ENCODE measurements around the gene EEF1AKMT1. TPM values are rescaled to one million over a fixed set of nuclear protein-coding genes. Genes with fewer than 3 reads are reported as not detected.
"Not testable (repeated sequence)": the region's sequence is repeated elsewhere in the genome, so short reads cannot be mapped to it uniquely, and the experiment has no call there.

The EEF1AKMT1 gene
- total RNA-seq, 1 experiment from 2014 or later = 16.5 TPM

DNA sequence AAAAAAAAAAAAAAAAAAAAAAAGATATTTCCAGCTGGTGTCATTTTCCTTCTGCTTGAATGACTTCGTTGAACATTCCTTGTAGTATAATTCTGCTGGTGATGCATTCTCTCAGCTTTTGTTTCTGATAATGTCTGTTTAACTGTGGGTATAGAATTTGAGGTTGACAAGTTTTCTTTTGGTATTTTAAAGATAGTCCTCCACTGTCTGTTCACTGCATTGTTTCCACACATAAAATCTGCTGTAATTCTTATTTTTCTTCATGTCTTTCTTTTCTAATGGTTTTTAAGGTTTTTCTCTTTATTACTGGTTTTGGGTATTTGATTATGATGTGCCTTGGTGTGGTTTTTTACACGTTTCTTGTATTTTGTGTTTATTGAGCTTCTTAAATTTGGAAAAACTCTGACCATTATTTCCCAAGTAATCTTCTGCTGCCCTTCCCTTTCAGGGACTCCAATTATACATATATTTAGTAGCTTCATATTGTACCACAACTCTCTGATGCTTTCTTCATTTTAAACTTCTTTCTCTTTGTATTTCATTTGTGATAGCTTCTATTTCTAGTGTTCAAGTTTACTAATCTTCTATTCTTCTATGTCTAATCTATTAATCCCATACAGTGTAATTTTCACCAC is 6.3 kb downstream of the EEF1AKMT1 start:
- no peak overlapping the region for H3K4me3 Mint-ChIP-seq (ENCODE audit: unreplicated experiment)
- H3K27ac Mint-ChIP-seq (ENCODE audit: low read depth, unreplicated experiment) = no peak overlapping the region
- ChIA-PET POLR2A (interaction anchor here (0.6 to 0.9 kb wide), 3 partner anchors 9 to 79 kb away, joined by 3 read pairs; no protein-coding TSS in a partner anchor), CTCF (interaction anchor here (0.5 to 0.6 kb wide), 2 partner anchors 64 to 155 kb away, joined by 3 read pairs; no protein-coding TSS in a partner anchor)
- H3K36me3 Mint-ChIP-seq (ENCODE audit: insufficient read depth, unreplicated experiment) = peaks cover 30% of the 10 kb centered on the region
- DNase-seq (ENCODE audit: unreplicated experiment) = no peak
- peaks cover 9% of the 10 kb centered on the region for H3K4me1 Mint-ChIP-seq (ENCODE audit: insufficient read depth, unreplicated experiment)
- TF ChIP-seq, protein P1, sequence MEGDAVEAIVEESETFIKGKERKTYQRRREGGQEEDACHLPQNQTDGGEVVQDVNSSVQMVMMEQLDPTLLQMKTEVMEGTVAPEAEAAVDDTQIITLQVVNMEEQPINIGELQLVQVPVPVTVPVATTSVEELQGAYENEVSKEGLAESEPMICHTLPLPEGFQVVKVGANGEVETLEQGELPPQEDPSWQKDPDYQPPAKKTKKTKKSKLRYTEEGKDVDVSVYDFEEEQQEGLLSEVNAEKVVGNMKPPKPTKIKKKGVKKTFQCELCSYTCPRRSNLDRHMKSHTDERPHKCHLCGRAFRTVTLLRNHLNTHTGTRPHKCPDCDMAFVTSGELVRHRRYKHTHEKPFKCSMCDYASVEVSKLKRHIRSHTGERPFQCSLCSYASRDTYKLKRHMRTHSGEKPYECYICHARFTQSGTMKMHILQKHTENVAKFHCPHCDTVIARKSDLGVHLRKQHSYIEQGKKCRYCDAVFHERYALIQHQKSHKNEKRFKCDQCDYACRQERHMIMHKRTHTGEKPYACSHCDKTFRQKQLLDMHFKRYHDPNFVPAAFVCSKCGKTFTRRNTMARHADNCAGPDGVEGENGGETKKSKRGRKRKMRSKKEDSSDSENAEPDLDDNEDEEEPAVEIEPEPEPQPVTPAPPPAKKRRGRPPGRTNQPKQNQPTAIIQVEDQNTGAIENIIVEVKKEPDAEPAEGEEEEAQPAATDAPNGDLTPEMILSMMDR (IDR thresholded peaks at IDR 0.05; ENCODE audit: unreplicated experiment) = no peak
- BruUV-seq (replicated peaks) = no TSS peak
- peaks cover 24% of the 10 kb centered on the region for H3K9me3 Mint-ChIP-seq (ENCODE audit: unreplicated experiment)
- intact Hi-C loops (cut with micrococcal nuclease) = no loop called here
- H3K27me3 Mint-ChIP-seq (ENCODE audit: insufficient read depth, unreplicated experiment) = no peaks in the 10 kb centered on the region

DNA sequence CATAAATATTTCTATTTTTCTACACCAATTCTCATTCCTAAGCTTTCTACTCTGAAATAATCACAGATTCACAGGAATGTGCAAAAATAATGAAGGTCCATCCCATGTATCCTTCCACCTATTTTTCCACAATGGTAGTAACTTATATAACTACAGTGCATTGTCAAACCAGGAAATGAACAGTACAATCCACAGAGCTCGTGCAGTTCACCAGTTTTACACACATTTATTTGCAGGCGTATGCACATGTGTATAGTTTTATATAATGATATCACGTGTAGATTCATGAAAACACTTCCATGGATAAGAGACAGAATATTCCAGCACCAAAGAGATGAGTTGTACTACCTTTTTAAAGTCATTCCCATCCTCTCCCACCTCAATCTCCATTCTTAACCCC is 12.9 kb downstream of the EEF1AKMT1 start:
- Mint-ChIP-seq H3K27me3 (ENCODE audit: insufficient read depth, unreplicated experiment) (no peaks in the 10 kb centered on the region), H3K27ac (ENCODE audit: low read depth, unreplicated experiment) (no peak overlapping the region), H3K9me3 (ENCODE audit: unreplicated experiment) (no peaks in the 10 kb centered on the region), H3K4me1 (ENCODE audit: insufficient read depth, unreplicated experiment) (peaks cover 6% of the 10 kb centered on the region), H3K4me3 (ENCODE audit: unreplicated experiment) (no peak overlapping the region), H3K36me3 (ENCODE audit: insufficient read depth, unreplicated experiment) (peaks cover 10% of the 10 kb centered on the region)
- no peak for DNase-seq (ENCODE audit: unreplicated experiment)
- intact Hi-C loops (cut with micrococcal nuclease) = no loop called here
- ChIA-PET CTCF (no interaction called here), POLR2A (no interaction called here)
- TF ChIP-seq, protein P1 (IDR thresholded peaks at IDR 0.05; ENCODE audit: unreplicated experiment) = no peak
- BruUV-seq (replicated peaks) = no TSS peak

DNA sequence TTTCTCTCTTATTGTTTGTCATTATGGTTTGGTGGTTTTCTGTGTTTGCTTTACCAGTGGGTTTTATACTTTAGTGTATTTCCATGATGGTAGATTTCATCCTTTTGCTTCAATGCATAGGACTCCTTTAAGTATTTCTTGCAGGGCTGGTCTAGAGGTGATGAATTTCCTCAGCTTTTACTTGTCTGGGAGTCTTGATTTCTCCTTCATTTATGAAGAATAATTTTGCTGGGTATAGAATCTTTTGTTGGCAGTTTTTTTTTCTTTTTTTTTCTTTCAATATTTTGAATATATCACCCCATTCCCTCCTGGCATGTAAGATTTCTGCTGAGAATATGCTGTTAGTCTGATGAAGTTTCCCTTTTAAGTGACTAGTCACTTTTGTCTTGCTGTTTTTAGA is 19.8 kb downstream of the EEF1AKMT1 start:
- intact Hi-C loops (cut with micrococcal nuclease) = no loop called here
- Mint-ChIP-seq H3K27ac (ENCODE audit: low read depth, unreplicated experiment) (no peak overlapping the region), H3K4me1 (ENCODE audit: insufficient read depth, unreplicated experiment) (no peaks in the 10 kb centered on the region), H3K27me3 (ENCODE audit: insufficient read depth, unreplicated experiment) (no peaks in the 10 kb centered on the region), H3K9me3 (ENCODE audit: unreplicated experiment) (peaks cover 21% of the 10 kb centered on the region), H3K4me3 (ENCODE audit: unreplicated experiment) (no peak overlapping the region), H3K36me3 (ENCODE audit: insufficient read depth, unreplicated experiment) (peaks cover 16% of the 10 kb centered on the region)
- DNase-seq (ENCODE audit: unreplicated experiment) = no peak
- CTCF ChIA-PET = interaction anchor here (0.6 to 1.1 kb wide), 2 partner anchors 26 to 42 kb away, joined by 5 to 7 read pairs; no protein-coding TSS in a partner anchor
- POLR2A ChIA-PET = no interaction called here
- TF ChIP-seq, protein P1 (IDR thresholded peaks at IDR 0.05; ENCODE audit: unreplicated experiment) = no peak
- no TSS peak for BruUV-seq (replicated peaks)

DNA sequence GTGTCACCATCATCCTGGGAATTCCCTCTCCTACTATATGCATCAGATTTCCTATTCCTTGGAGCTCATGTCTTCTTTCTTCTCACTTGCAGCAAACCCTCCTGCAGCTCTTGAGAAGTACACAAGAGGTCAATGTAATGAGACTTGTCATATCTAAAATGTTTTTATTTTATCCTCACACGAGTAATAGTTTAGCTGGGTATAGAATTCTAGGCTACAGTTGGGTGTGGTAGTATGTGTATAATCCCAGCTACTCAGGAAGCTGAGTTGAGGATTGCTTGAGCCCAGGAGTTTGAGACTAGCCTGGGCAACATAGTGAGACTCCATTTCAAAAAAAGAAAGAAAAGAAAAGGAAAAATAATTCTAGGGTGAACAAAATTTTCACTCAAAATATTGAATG is 24.4 kb downstream of the EEF1AKMT1 start:
- no peaks in the 10 kb centered on the region for H3K27me3 Mint-ChIP-seq (ENCODE audit: insufficient read depth, unreplicated experiment)
- H3K36me3 Mint-ChIP-seq (ENCODE audit: insufficient read depth, unreplicated experiment) = peaks cover 6% of the 10 kb centered on the region

DNA sequence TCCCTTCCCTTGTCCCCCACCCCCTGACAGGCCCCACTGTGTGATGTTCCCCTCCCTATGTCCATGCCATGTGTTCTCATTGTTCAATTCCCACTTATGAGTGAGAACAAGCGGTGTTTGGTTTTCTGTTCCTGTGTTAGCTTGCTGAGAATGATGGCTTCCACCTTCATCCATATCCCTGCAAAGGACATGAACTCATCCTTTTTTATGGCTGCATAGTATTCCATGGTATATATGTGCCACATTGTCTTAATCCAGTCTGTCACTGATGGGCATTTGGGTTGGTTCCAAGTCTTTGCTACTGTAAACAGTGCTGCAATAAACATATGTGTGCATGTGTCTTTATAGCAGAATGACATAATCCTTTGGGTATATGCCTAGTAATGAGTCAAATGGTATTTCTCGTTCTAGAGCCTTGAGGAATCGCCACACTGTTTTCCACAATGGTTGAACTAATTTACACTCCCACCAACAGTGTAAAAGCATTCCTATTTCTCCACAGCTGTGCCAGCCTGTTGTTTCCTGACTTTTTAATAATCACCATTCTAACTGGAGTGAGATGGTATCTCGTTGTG is 29.8 kb downstream of the EEF1AKMT1 start:
- H3K27ac Mint-ChIP-seq (ENCODE audit: low read depth, unreplicated experiment); H3K27me3 Mint-ChIP-seq (ENCODE audit: insufficient read depth, unreplicated experiment); POLR2A ChIA-PET: not testable (repeated sequence)

More for the DNA sequence above, 24.4 kb downstream of the EEF1AKMT1 start:
- TF ChIP-seq, protein P1 (IDR thresholded peaks at IDR 0.05; ENCODE audit: unreplicated experiment) = no peak
- DNase-seq (ENCODE audit: unreplicated experiment) = no peak
- intact Hi-C loops (cut with micrococcal nuclease) = no loop called here
- ChIA-PET POLR2A (no interaction called here), CTCF (interaction anchor here (0.6 to 1.4 kb wide), 2 partner anchors 79 to 596 kb away, joined by 3 read pairs; no protein-coding TSS in a partner anchor)
- no peaks in the 10 kb centered on the region for H3K4me1 Mint-ChIP-seq (ENCODE audit: insufficient read depth, unreplicated experiment)
- no TSS peak for BruUV-seq (replicated peaks)
- no peak overlapping the region for H3K27ac Mint-ChIP-seq (ENCODE audit: low read depth, unreplicated experiment)
- H3K9me3 Mint-ChIP-seq (ENCODE audit: unreplicated experiment) = peaks cover 21% of the 10 kb centered on the region
- no peak overlapping the region for H3K4me3 Mint-ChIP-seq (ENCODE audit: unreplicated experiment)

More for the DNA sequence above, 29.8 kb downstream of the EEF1AKMT1 start:
- CTCF ChIA-PET; H3K9me3 Mint-ChIP-seq (ENCODE audit: unreplicated experiment); H3K4me3 Mint-ChIP-seq (ENCODE audit: unreplicated experiment); intact Hi-C loops (cut with micrococcal nuclease); DNase-seq (ENCODE audit: unreplicated experiment); H3K4me1 Mint-ChIP-seq (ENCODE audit: insufficient read depth, unreplicated experiment); H3K36me3 Mint-ChIP-seq (ENCODE audit: insufficient read depth, unreplicated experiment); BruUV-seq (replicated peaks): not testable (repeated sequence)

All from MCF 10A (cell line).